Testis (tissue), 3 donors: ENCODE measurements around the gene MACROD2. TPM values are rescaled to one million over a fixed set of nuclear protein-coding genes. Genes with fewer than 3 reads are reported as not detected.

Experiments
- DNase-seq: peaks from one replicate; pipeline ENCODE4 v3.0.0-alpha.2; 2019
- H3K27ac ChIP-seq, 2 donors: fragments of 200-600 bp; sonication (generic); one replicate each; pipeline ENCODE4 v1.5.1; 2019
- H3K27me3 ChIP-seq: fragments of 200-600 bp; sonication (generic); one replicate; pipeline ENCODE4 v1.5.1; 2019
- H3K36me3 ChIP-seq: fragments of 200-600 bp; sonication (generic); one replicate; pipeline ENCODE4 v1.5.1; 2017; ENCODE audit warnings: low read depth; ENCODE audit errors: missing control alignments
- H3K4me1 ChIP-seq: fragments of 200-600 bp; sonication (generic); one replicate; pipeline ENCODE4 v1.5.1; 2019
- H3K4me3 ChIP-seq, 2 donors: fragments of 200-600 bp; sonication (generic); one replicate each; pipeline ENCODE4 v1.5.1; 2017 to 2019
- H3K9me3 ChIP-seq: fragments of 200-600 bp; sonication (generic); one replicate; pipeline ENCODE4 v1.5.1; 2017
- CTCF ChIP-seq, 3 experiments: fragments of 450-650 bp in 2 of 3; fragments of 200-600 bp in 1 of 3; sonication (generic) in 1 of 3; IDR thresholded peaks; one replicate each; pipeline ENCODE4 v1.5.1; 2016 to 2019; ENCODE audit warnings: antibody characterized with exemption in 3 of 3, mild to moderate bottlenecking in 2 of 3, moderate library complexity in 1 of 3
- POLR2A ChIP-seq: fragments of 450-650 bp; IDR thresholded peaks from one replicate; pipeline ENCODE4 v1.6.1; 2017; ENCODE audit warnings: antibody characterized with exemption, mild to moderate bottlenecking, moderate library complexity
- WGBS, 2 donors: methylation state at CpG; one replicate each; pipeline ENCODE4 v1.1.5; 2018; 5-methylcytosine and 5-hydroxymethylcytosine counted together
- intact Hi-C: fragments of 100-400 bp; cut with DNase I; formaldehyde crosslinking; loops from one replicate; pipeline ENCODE4 v1.15.1; 2023; ENCODE audit warnings: low total_unique reads
- polyA plus RNA-seq: library from polyadenylated mRNA; stranded (reverse); fragments of 350-450 nt; fragmentation: Illumina TruSeq; extraction: RNeasy Lipid Tissue Mini Kit (QIAGEN cat#74804); gene quantifications from one replicate; pipeline ENCODE4 v1.2.3, GENCODE V29; 2014; ENCODE audit warnings: low read depth, low replicate concordance; ENCODE audit not compliant: insufficient read depth
- total RNA-seq, 2 donors: library from RNA; depleted of rRNA; stranded (reverse); fragments of >200 nt; gene quantifications; one replicate each; pipeline ENCODE4 v1.2.3, GENCODE V29; 2016

Gene MACROD2
- total and polyA plus RNA-seq, 3 donors from 2014 or later = 12.6 to 20.6 (median 16.8) TPM

- Histone ChIP-seq H3K27me3 (no peaks in the 10 kb centered on the region), H3K27ac (no peak overlapping the region), H3K4me3 (no peak overlapping the region), H3K9me3 (no peaks in the 10 kb centered on the region), H3K36me3 (no peaks in the 10 kb centered on the region), H3K4me1 (no peaks in the 10 kb centered on the region)
- intact Hi-C loops = no loop called here
- TF ChIP-seq POLR2A (no peak), CTCF (IDR thresholded peaks at IDR 0.05) (no peak)
- 53 to 58% methylated on average over 1 of the region's 1 CpG for WGBS, 2 donors
- no peak for DNase-seq
Observed at GRCh38 chr20:16050366-16050765, 2055.1 kb downstream of the MACROD2 start.

GRCh38 chr20:16051968-16052367 lies 2056.7 kb downstream of the MACROD2 start:
- intact Hi-C loops = no loop called here
- no peaks in the 10 kb centered on the region for H3K27me3 ChIP-seq
- 37 to 40% methylated on average over 1 of the region's 1 CpG for WGBS, 2 donors

GRCh38 chr20:16052456-16052855 lies 2057.1 kb downstream of the MACROD2 start:
- no peak for TF ChIP-seq CTCF (IDR thresholded peaks at IDR 0.05)
- no peak for TF ChIP-seq POLR2A
- Histone ChIP-seq H3K4me3 (no peak overlapping the region), H3K27me3 (no peaks in the 10 kb centered on the region), H3K27ac (no peak overlapping the region), H3K36me3 (no peaks in the 10 kb centered on the region), H3K9me3 (no peaks in the 10 kb centered on the region), H3K4me1 (no peaks in the 10 kb centered on the region)
- DNase-seq = no peak
- WGBS, 2 donors = 68 to 73% methylated on average over 4 of the region's 4 CpGs
- intact Hi-C loops = no loop called here

More at GRCh38 chr20:16051968-16052367, 2056.7 kb downstream of the MACROD2 start:
- no peak for DNase-seq
- Histone ChIP-seq H3K4me3 (no peak overlapping the region), H3K27ac (no peak overlapping the region), H3K36me3 (no peaks in the 10 kb centered on the region), H3K4me1 (no peaks in the 10 kb centered on the region), H3K9me3 (no peaks in the 10 kb centered on the region)
- TF ChIP-seq CTCF (IDR thresholded peaks at IDR 0.05) = no peak
- TF ChIP-seq POLR2A = no peak

GRCh38 chr20:16054985-16055384 lies 2059.7 kb downstream of the MACROD2 start:
- 91 to 92% methylated on average over 3 of the region's 3 CpGs for WGBS, 2 donors
- H3K27me3 ChIP-seq = no peaks in the 10 kb centered on the region
- H3K4me3 ChIP-seq = no peak overlapping the region
- no peak for TF ChIP-seq CTCF (IDR thresholded peaks at IDR 0.05)
- no peak for TF ChIP-seq POLR2A
- no peaks in the 10 kb centered on the region for H3K36me3 ChIP-seq
- intact Hi-C loops = no loop called here
- H3K9me3 ChIP-seq = no peaks in the 10 kb centered on the region
- no peaks in the 10 kb centered on the region for H3K4me1 ChIP-seq
- no peak for DNase-seq
- no peak overlapping the region for H3K27ac ChIP-seq

GRCh38 chr20:16057651-16058050 lies 2062.3 kb downstream of the MACROD2 start:
- Histone ChIP-seq H3K9me3 (no peaks in the 10 kb centered on the region), H3K36me3 (no peaks in the 10 kb centered on the region), H3K4me1 (no peaks in the 10 kb centered on the region), H3K27ac (no peak overlapping the region), H3K27me3 (no peaks in the 10 kb centered on the region), H3K4me3 (no peak overlapping the region)
- DNase-seq = no peak
- intact Hi-C loops = no loop called here
- TF ChIP-seq POLR2A = no peak
- no peak for TF ChIP-seq CTCF (IDR thresholded peaks at IDR 0.05)
- 87 to 90% methylated on average over 3 of the region's 3 CpGs for WGBS, 2 donors
